A549 treated with Hydrocortisone at 1 μM for 4 hours (cell line): ENCODE results near the gene BMS1. TPM values are rescaled to one million over a fixed set of nuclear protein-coding genes. Genes with fewer than 3 reads are reported as not detected.

Source experiments
- total RNA-seq: library from RNA; stranded (reverse); fragments of 200-300 nt; extraction: Qiagen RNA extraction; gene quantifications from 5 replicates; pipeline ENCODE4 v1.2.3, GENCODE V29; 2022

The BMS1 gene
- total RNA-seq, result 21.3 to 31.1 TPM (median 21.5 TPM) in 5 replicates

GRCh38 chr10:42782446-42783180, at the start of gene BMS1:
Gene BMS1, plus strand, starts transcription at chr10:42782795. Its CDS starts 1,600 bp downstream, at chr10:42784395.

Other genes starting within 250 kb of the BMS1 start
- gene ZNF33B, start 144.2 kb upstream of the BMS1 start, total RNA-seq, result 4.6 to 6.9 TPM (median 5.5 TPM) in 5 replicates